Kidney (tissue), 14 donors: ENCODE data around the gene FBXO5. TPM values are rescaled to one million over a fixed set of nuclear protein-coding genes. Genes with fewer than 3 reads are reported as not detected.

Experiments
- DNase-seq, 5 donors: peaks; one replicate each; pipeline ENCODE4 v3.0.0-alpha.2; 2013 to 2020
- FAIRE-seq: peaks from 2 replicates; lab custom pipeline; 2012; peaks lifted over from hg19 to GRCh38; lab: Jason Lieb, UNC
- H3K27ac ChIP-seq, 2 donors: one replicate each; pipeline ENCODE4 v1.7.0; 2013; ENCODE audit warnings: low read depth in 2 of 2, low read length in 2 of 2, inconsistent platforms in 1 of 2
- H3K27me3 ChIP-seq: one replicate; pipeline ENCODE4 v1.7.1; 2013; ENCODE audit warnings: low read length, inconsistent platforms; ENCODE audit not compliant: control insufficient read depth, insufficient read depth
- H3K36me3 ChIP-seq, 3 donors: one replicate each; pipeline versions ENCODE4 v1.7.0 to v1.7.1; 2013; ENCODE audit warnings: low read length in 3 of 3, control low read depth in 1 of 3, inconsistent platforms in 1 of 3; ENCODE audit not compliant: insufficient read depth in 3 of 3, control insufficient read depth in 2 of 3
- H3K4me1 ChIP-seq, 3 donors: one replicate each; pipeline versions ENCODE4 v1.7.0 to v1.7.1; 2013; ENCODE audit warnings: low read length in 3 of 3, inconsistent platforms in 1 of 3, low read depth in 1 of 3; ENCODE audit not compliant: control insufficient read depth in 2 of 3, insufficient read depth in 2 of 3
- H3K4me3 ChIP-seq, 3 donors: one replicate each; pipeline versions ENCODE4 v1.7.0 to v1.8.1; 2013; ENCODE audit warnings: low read length in 3 of 3, control low read depth in 1 of 3, inconsistent platforms in 1 of 3
- H3K9ac ChIP-seq, 3 donors: one replicate each; pipeline versions ENCODE4 v1.7.0 to v1.7.1; 2013; ENCODE audit warnings: low read length in 3 of 3, control low read depth in 1 of 3, inconsistent platforms in 1 of 3
- H3K9me3 ChIP-seq, 3 donors: one replicate each; pipeline versions ENCODE4 v1.7.0 to v1.7.1; 2013; ENCODE audit warnings: low read length in 3 of 3, control low read depth in 1 of 3, inconsistent platforms in 1 of 3; ENCODE audit not compliant: control insufficient read depth in 2 of 3, insufficient read depth in 1 of 3
- intact Hi-C: fragments of 100-400 bp; cut with DNase I; formaldehyde crosslinking; loops from one replicate; pipeline ENCODE4 v1.11.1; 2022
- polyA plus RNA-seq: library from polyadenylated mRNA; stranded (reverse); fragments of 350-450 nt; fragmentation: Illumina TruSeq; extraction: RNeasy Lipid Tissue Mini Kit (QIAGEN cat#74804); gene quantifications from one replicate; pipeline ENCODE4 v1.2.3, GENCODE V29; 2014; ENCODE audit warnings: low read depth, low replicate concordance; ENCODE audit not compliant: insufficient read depth
- total RNA-seq: library from RNA; stranded (reverse); fragmentation: NEBNext Ultra II Directional; extraction: Animal tissue kit (Norgen Biotek cat#: 25700); gene quantifications from one replicate; pipeline ENCODE4 v1.2.1, GENCODE V29; 2021
- TF ChIP-seq, protein P1 (sequence below): IDR thresholded peaks from 3 replicates; pipeline ENCODE4 v1.5.1; 2012; ENCODE audit warnings: mild to moderate bottlenecking, moderate library complexity, borderline replicate concordance; ENCODE audit not compliant: insufficient read depth; ENCODE audit errors: extremely low read depth
- donor health status: control.
- donor health status: control.
- donor health status: control.
- donor health status: control.
- donor health status: control.
- donor health status: DM: yes; HTN: yes; CAD: no.
- donor health status: Normal renal cell carcinoma (clear cell type).

FBXO5 gene
- total and polyA plus RNA-seq, 2 donors from 2014 or later, result 1.8 to 4.5 TPM

GRCh38 chr6:152942319-152942869 lies 40.4 kb downstream of the FBXO5 start:
- intact Hi-C loops, result no loop called here
- FAIRE-seq (no peak), DNase-seq (no peak)
- Histone ChIP-seq H3K9ac (no peak overlapping the region), H3K4me3 (no peak overlapping the region), H3K36me3 (no peaks in the 10 kb centered on the region), H3K27me3 (no peaks in the 10 kb centered on the region), H3K4me1 (no peaks in the 10 kb centered on the region), H3K27ac (no peak overlapping the region), H3K9me3 (no peaks in the 10 kb centered on the region)
- TF ChIP-seq, protein P1, sequence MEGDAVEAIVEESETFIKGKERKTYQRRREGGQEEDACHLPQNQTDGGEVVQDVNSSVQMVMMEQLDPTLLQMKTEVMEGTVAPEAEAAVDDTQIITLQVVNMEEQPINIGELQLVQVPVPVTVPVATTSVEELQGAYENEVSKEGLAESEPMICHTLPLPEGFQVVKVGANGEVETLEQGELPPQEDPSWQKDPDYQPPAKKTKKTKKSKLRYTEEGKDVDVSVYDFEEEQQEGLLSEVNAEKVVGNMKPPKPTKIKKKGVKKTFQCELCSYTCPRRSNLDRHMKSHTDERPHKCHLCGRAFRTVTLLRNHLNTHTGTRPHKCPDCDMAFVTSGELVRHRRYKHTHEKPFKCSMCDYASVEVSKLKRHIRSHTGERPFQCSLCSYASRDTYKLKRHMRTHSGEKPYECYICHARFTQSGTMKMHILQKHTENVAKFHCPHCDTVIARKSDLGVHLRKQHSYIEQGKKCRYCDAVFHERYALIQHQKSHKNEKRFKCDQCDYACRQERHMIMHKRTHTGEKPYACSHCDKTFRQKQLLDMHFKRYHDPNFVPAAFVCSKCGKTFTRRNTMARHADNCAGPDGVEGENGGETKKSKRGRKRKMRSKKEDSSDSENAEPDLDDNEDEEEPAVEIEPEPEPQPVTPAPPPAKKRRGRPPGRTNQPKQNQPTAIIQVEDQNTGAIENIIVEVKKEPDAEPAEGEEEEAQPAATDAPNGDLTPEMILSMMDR, result no peak

GRCh38 chr6:152941746-152942145 lies 41.1 kb downstream of the FBXO5 start:
- H3K9ac ChIP-seq, result no peak overlapping the region
- H3K4me1 ChIP-seq, result no peaks in the 10 kb centered on the region
- DNase-seq, result no peak
- intact Hi-C loops, result no loop called here
- H3K4me3 ChIP-seq, result no peak overlapping the region
- no peaks in the 10 kb centered on the region for H3K36me3 ChIP-seq
- no peak overlapping the region for H3K27ac ChIP-seq
- no peaks in the 10 kb centered on the region for H3K9me3 ChIP-seq
- H3K27me3 ChIP-seq, result no peaks in the 10 kb centered on the region
- TF ChIP-seq, protein P1, result no peak
- FAIRE-seq, result no peak

DNA sequence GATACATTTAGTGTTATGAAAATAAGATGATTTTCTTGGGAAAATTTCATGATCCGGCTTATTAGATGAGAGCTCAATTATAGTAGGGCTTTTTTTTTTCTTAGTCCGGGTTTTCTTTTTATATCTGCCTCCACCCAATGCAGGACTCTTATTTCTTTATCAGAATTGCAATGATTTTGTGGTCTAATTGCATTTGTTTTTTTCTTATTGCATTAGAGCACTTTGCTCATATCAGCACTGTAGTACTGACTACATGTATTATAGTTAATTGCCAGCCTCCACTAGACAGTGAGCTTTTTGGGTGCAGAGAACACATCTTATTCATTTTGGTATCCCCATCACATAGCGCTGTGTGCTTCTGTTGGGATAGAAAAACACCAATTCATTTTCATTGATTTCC lies 50.0 kb downstream of the FBXO5 start:
- TF ChIP-seq, protein P1, result no peak
- no peaks in the 10 kb centered on the region for H3K36me3 ChIP-seq

GRCh38 chr6:152922706-152923105 lies 60.1 kb downstream of the FBXO5 start:
- H3K27me3 ChIP-seq, result no peaks in the 10 kb centered on the region
- intact Hi-C loops, result no loop called here
- H3K9ac ChIP-seq, result no peak overlapping the region
- no peaks in the 10 kb centered on the region for H3K4me1 ChIP-seq
- no peaks in the 10 kb centered on the region for H3K9me3 ChIP-seq
- FAIRE-seq (no peak), DNase-seq (no peak)
- no peaks in the 10 kb centered on the region for H3K36me3 ChIP-seq
- TF ChIP-seq, protein P1, result no peak
- H3K27ac ChIP-seq, result no peak overlapping the region
- no peak overlapping the region for H3K4me3 ChIP-seq

More for the DNA sequence above, 50.0 kb downstream of the FBXO5 start:
- no peak overlapping the region for H3K27ac ChIP-seq
- no peaks in the 10 kb centered on the region for H3K9me3 ChIP-seq
- H3K4me3 ChIP-seq, result no peak overlapping the region
- intact Hi-C loops, result no loop called here
- no peaks in the 10 kb centered on the region for H3K4me1 ChIP-seq
- no peak overlapping the region for H3K9ac ChIP-seq
- FAIRE-seq (no peak), DNase-seq (no peak)
- no peaks in the 10 kb centered on the region for H3K27me3 ChIP-seq
